HG03060 (cell line): ENCODE measurements around the gene PAX8.
A peak's percentile ranks its signal among the peaks of the same experiment; 100 is the strongest.

ENCODE experiments used
- ATAC-seq: cut with Tn5 transposase; IDR thresholded peaks from one replicate; pipeline ENCODE4 v1.9.1; 2021; ENCODE audit warnings: low read depth, moderate number of reproducible peaks; ENCODE audit not compliant: unreplicated experiment

Gene PAX8

DNA sequence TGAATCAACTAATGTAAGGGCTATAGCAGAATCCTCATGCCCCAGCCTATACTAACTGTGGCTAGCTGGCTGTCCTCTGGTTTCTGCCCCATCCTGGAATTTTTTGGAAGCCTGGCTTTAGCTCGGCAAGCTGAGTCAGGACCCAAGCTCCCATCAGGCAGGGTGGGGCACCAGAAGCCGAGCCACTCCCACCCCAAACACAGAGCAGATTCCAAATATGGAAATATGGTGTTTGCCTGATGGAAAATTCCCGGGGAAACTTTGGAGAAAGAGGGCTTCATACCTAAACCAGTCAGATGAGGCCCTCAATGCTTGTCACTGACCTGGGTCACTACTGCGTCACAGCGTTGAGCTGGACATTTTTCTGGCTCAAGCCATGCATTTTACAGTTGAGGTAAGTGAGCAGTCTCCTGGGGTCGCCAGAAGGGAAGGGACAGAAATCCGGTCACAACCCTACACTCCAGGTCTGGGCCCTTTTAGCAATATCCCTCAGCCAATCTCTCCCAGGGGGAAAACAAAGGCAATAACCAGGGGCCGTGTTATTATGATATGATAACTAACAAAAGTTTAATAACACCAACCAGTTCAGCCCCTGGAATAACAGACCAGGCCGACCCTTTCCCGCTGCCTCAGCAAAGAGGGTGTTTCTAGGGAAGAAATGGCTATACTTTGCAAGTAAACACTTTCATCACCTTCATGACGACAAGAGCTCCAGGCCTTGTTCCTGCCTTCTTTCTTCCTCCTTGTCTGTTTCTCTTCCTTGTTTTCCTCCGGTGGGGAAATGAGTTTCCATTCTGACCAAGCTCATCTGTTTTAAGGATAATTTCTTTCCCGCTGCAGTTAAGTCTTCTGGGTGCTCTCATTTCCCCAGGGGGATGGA lies 67.3 kb downstream of the PAX8 start:
- no peak for ATAC-seq

DNA sequence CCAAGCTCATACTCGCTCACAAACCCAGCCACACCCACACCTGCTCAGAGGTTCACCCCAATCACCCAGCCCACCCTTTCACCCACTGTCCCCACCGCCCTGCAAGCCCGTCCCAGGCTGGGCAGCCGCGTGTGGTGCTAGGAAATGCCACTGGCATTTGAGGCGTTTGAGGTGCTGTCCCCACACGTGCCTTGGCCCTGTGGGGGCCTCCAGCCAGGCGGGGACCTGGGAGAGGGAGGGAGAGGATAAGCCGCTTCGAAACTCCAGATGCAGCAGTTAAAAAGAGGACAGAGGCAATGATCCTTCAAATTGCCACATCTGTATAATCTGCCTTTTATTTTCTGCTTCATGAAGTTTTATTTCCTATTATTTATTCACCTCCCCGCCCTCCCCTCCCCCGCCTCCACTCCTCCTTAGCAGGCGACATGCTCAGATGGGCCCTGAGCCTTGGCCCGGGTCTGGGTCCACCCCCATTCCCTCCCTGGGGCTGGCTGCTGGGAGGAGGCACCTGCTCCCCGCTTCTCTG lies 69.0 kb downstream of the PAX8 start:
- ATAC-seq = no peak

DNA sequence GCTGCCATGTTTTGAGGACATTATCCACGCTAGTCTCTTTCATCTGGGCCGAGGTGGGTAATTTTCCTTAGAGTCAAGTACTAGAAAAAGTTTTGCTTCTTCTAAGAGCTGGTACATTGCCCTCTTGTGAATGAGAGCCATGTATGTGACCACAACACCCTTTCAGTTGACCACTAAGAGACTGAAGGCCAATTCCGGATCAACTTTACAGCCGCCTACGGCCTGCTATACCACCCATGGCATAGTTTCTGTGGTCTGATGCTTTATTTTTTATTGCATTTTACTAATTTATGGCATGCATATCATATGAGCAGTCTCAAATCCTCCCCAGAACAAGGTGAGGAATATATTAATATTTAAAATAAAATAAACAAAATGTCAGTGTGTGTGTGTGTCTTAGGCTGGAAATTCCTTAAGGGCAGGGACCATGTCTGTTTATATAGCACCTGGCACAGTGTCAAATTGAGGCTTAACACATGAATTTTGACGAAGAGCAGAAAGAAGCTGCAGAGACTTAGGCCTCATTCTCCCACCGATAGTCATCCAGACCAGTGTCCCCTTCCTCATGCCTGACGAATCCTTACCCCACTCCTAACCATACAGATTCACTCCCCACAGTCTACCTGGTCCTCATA lies 69.6 kb downstream of the PAX8 start:
- ATAC-seq = no peak

DNA sequence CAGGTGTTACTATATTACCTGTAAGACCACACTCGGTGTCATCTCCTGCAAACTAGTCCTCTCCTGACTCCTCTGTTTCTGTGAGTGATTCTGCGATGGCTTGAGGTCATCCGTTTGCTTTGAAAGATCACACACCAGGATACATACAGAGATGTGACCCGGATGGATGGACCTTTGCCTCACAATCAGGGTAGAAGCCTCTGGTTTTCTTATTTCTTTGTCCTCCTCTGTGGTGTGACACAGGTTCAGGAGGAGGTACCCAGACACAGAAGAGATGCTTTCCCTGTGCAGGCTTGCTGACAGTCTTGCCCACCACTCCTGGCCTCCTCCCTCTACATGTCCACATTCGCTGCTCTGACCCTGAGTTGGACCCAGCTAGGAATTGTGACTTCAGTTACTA lies 70.3 kb downstream of the PAX8 start:
- ATAC-seq = no peak

DNA sequence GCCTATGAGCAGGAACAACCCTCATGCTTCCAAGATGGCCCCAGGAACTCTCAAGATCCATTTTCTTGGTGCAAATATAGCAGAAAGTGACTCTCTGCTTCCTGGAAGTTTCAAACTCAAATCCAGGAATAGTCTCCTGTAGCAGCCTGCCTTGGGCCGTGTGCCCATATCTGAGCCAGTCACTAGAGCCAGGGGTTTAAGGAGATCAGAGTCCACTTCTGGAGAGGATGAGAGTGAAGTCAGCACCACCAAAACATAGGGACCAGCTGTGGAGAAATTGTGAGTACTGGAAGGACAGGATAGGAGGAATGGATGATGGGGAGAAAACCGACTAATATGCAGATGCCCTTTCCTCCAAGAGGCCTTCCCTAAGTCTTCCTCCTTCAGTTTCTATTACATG lies 71.7 kb downstream of the PAX8 start:
- no peak for ATAC-seq

DNA sequence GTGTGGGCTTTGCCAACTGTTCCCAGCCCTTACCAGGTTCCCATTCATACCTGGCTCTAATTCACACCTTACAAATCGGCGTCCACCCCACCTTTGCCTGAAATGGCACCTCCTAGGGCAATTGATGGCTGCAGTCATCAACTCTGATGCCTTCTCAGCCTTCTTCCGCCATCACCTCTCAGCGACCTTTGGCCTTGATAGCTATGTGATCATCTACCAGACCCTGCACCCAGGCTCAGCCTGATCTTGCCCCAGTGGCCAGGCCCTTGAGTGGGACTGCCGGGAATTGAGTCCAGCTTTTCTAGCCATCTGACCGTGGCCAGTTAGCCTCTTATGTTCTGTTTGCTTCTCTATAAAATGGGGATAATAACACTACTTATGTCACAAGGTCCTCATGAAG lies 72.5 kb downstream of the PAX8 start:
- ATAC-seq = no peak

DNA sequence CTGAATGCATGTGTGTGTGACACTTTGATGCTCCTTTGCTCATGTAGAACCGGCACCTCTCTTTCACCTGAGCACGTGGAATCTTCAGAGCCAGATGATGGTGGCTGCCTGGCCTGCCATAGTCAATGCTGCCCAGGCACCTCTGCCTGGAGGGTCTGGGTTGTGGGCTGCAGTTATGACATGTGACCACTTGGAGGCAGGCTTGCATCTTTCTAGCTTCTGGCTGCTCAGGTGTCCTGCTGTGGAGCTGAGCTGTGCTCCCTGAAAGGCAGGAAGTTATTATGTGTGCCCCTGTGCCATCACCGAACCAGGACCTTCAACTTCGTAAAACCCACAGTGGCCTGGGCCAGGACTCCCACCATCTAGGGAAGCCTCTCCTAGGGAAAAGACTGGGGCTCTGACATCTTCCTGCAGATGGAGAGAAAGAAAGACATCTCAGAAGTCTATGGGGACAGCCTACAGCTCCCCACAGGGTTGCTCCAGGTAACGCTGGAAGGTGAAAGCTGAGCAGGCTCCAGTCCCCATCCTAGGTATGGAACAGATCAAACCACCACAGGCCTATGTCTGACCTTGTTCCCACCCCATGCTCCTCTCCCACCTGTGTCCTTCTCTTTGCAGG lies 74.7 kb downstream of the PAX8 start:
- peak; percentile 74 for ATAC-seq

DNA sequence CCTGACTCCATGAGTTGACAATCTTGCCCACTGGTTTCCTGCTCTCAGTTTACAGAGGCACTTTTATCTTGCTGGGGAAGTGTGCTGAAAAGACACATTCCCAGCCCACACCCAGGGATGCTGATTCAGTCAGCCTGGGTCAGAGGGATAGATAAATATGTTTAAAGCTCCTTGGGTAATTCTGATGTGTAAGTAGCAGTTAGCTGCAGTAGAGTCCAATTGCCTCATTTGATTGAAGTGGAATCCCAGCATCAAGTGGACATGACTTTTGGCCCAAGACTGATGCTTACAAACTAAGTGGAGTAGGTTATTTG lies 75.5 kb downstream of the PAX8 start:
- no peak for ATAC-seq

DNA sequence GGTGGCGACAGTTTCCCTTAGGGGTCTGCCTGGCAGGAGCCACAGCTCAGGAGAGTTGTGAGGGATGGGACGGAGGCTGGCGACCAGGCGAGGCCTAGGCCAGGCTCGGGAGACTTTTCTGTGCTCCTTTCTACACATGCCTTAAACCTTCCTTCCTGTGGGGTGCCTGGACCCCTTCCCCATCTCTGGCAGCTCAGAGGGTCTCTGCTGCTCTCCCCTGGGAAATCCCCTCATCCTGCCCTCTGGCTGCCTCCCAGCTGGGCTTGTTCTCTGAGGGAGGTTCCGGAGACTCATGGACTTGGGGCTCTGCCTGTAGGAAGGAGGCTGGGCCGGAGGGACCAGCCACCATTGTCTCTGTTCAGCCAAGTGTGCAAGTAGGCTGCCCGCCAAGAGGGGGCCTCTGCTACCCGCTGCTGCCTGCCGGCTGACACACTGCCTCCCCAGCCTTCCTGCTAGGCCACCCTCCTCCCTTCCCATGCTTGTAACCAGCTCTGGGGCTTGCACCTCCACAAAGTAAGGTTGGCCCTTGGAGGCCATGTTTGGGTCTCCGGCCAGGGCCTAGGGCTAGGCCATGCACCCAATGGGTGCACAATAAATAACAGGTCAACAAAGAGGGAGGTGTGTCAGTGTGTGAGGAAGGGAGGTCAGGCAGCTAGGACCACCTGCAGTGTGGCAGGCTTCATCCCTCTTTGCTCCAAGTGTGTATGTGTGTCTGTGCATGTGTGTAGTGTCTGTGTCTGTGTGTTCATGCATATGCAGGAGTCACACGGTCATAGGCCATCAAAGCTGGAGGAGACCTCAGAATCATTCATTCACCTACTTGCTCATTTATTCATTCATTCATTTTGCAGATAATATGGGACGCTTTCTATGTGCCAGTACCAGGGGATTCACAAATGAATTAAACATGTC lies 76.2 kb downstream of the PAX8 start:
- ATAC-seq = no peak

DNA sequence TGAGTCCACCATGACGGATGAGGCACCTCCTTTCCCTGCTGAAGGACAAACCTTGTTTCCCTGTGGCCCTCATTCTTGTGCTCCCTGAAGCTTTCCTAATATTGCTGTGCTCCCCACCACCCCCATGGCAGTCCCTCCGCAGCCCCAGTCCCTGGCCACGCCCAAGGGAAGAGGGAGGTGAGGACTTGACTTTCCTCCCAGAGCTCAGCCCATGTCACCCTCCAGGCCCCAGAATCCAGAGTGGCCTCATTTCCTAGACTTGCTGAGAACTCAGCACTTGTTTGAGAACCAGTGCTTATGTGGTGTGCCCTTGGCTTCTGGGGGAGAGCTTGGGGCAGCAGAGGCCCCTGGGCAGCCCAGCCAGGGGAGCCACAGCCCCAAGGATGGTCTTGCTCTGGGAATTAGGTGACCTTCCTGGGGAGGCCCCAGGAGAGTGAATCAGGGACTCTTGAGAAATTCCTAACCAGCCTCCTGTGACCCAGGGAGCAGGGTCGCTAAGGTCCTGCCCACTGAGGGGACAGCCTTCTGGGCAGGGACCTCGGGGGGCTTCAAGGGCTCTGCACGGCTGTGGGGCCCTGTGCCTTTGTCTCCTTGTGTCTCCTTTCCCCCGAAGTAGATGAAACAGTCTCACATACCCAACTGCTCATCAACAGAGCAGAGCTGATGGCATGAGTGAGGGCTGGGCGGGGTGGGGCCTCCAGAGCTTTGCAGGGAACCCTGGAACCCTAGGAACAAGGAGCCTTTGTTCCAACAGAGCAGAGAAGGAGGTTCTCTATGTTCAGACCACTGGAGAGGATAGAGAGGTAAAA lies 77.0 kb downstream of the PAX8 start:
- no peak for ATAC-seq

DNA sequence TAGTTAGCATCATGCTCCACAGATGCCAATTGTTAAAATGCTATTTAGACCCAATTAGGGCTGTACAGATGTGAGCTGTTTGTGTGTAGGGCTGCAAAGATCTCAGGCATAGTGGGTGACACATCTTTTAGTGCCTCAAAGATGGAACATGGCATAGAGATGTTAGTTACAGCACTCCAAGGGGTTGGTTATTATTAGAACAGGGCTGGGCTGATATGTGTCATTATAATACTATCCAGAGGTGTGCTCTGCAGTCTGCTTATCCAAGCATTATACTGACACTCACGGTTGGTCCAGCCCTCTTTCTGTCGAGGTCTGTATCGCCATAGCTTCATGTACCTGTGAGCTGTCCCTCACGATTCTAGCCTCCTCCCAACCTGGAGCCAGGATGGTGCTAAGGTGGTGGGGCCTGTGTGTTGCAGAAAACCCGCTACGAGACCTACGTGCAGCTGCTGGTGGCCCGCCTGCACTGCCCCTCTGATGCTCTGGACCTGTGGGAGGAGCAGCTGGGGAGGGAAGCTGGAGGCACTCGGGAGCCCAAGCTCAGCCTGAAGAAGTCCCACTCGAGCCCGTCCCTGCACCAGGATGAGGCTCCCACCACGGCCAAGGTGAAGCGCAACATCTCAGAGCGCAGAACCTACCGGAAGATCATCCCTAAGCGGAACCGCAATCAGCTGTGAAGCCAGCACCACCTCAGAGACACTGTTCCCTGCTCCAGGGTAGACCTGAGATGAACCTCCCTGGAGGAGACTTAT lies 77.8 kb downstream of the PAX8 start:
- ATAC-seq = no peak

DNA sequence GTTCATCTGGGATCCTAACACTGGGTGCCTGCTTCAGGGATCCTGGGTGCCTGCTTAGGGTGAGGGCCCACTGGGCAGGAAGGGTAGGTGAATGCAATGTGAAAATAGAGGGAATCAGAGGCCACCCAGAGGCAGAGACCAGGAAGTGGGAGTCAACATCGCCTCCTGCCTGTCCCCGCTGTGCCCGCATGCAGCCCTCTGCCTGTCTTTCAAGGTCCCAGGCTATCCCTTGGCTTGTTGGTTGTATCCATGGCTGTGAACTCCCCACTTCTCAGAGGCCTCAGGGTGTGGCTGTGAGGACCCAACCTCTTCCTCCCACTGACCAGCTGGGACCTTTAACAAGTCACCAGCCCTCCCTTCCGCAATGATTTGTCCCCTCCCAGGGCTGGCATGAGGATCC lies 78.5 kb downstream of the PAX8 start:
- no peak for ATAC-seq

DNA sequence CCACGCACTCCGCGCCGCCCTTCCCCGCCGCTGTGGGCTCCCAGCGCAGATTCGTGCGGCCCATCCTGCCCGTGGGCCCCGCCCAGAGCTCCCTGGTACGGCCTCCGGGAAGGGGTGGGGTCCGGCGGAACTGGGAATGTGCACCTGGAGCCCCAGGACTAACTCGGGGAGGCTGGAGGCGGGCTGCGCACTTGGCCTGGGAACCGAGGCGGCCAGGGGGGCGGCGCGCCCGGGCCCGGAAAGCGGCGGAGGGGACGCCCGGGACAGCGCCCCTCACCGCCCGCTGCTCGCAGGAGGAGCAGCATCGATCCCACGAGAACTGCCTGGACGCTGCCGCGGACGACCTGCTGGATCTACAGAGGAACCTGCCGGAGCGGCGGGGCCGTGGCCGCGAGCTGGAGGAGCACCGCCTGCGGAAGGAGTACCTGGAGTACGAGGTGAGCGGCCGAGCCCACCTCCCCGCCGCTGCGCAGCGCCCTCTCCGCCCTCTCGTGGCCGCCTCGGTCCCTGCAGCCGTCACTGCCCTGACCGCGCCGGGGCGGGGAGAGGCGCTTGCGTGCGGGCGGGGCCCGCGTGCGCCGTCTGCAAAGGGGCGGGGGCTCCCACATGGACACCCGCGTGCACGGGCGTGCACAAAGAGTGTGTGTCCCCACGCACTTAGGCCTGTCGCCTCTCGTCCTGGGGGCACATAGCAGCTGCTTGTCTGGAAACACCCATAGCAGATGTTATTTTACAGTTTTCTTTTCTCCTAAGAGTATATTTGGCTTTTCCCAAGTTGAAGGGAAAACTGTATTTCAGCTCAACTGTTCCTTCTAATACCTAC lies 79.7 kb downstream of the PAX8 start:
- ATAC-seq = no peak

DNA sequence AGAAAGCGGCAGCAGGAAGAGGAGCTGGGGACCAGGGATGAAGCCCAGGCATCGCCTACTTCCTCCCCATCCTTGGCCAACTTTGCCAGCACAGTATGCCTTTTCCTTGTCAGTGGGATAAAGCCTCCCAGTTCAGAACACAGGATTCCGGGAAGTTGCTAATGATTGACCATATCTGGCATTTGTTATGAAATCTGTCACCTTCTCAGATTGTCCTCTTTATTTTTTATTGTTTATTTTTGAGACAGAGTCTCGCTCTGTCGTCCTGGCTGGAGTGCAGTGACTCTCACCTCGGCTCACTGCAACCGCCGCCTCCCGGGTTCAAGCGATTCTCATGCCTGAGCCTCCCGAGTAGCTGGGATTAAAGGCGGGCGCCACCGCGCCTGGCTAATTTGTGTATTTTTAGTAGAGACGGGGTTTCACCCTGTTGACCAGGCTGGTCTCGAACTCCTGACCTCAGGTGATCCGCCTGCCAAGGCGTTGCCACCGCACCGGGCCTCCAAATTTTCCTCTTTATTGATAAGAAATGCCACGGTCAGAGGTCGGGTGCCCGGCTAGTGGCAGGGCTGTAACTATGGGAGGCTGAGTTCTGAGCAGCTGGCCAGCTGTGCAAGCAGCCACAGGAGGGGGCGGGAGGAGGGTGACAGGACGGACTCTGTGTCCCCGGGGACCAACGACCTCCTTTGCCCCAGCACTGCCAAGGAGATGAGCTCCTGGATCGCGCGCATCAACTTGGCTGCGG lies 80.5 kb downstream of the PAX8 start:
- ATAC-seq = no peak

DNA sequence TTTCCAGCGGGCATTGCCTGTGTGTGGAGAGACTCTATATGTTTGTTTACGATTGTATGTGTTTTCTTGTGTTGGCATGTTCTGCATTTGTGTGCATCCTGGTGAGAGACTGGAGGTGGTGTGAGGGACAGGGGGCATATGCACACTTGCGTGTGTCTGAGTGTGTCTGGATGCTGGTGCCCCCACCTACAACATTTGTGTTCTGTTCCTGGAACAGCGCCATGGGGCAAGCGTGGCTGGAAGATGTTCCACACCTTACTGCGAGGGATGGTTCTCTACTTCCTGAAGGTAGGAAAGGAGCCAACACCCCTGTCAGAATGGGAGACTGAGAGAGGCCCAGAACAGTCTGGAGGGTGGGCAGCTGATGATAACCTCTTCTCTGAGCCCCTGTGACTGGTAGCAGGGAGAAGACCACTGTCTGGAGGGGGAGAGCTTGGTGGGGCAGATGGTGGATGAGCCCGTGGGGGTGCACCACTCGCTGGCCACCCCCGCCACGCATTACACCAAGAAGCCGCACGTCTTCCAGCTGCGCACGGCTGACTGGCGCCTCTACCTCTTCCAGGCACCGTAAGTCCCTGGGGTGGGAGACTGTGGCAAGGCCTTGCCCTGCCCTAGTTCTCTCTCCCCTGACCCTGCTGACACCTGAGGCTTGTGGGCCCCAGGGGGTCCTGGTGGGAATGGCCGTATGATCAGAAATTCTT lies 81.2 kb downstream of the PAX8 start:
- ATAC-seq = no peak

DNA sequence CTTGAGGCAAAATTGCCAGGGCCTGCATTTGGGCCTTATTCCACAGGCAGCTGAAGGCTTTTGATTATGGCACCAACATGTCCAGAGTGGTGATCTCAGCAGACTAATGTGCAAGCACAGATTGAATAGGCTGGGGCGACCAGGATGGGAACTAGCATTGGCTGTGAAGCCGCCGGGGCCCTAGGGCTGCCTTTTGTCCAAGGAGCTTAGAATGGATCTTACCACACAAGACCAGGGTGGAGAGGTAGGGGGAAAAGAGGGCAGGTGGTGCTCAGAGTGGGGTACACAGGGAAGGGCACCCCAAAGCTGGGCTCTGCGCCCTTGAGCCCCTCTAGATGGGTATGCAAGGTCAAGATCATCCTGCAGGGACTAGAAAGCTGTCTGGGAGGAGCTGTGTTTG lies 81.9 kb downstream of the PAX8 start:
- no peak for ATAC-seq

DNA sequence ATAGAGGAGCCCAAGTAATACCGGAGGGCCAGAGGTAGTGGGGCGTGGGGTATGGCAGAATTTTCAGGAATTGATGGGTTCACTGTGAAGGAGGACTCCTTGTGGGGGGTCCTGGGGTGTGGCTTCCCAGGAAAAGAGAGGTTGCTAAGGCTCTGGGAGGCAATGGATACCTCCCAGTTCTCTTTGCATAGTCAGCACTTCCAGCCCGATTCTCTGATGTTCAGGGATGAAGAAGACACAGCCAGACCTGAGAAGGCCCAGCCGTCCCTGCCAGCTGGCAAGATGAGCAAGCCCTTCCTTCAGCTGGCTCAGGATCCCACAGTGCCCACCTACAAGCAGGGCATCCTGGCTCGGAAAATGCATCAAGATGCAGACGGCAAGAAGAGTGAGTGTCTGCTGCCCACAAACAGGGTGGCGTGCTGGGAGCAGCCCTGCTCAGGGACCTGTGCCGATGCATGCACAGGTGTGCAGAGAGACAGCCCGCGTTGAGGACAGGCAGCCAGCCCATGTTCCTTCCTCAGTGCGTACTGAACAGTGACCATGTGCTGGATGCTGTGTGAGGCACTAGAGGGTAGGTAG lies 82.7 kb downstream of the PAX8 start:
- ATAC-seq = no peak
